ENCODE results near the gene PHF19.

The PHF19 gene

DNA sequence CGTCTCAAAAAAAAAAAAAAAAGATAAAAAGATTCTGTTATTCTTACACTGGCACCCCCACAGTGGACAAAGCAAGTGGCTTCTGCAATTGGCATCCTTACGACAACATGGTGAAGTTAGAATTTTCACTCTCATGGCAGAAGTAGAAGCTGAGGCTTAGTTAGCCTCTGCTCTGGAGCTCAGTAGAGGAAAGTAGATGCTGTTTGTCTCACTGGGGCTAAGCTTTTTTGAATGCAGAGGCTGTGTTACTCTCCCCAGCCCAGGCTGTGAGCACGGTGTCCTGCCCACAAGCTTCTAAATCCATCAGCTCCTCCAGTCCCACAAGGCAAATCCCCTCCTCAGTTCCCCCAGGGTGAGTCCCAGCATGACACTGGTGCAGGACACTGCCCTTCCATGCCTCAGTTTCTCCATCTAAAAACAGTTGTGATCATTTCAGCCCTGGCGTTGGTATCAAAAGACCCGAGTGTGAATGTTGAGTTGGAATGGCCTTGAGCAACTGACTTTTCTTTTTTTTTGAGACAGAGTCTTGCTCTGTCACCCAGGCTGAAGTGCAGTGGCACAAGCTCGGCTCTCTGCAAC, 22.6 kb upstream of the PHF19 start:
- DNase-seq (ENCODE audit: low spot score), result no peak
- TF ChIP-seq CTCF (conservative IDR thresholded peaks at IDR 0.05; ENCODE audit: low read depth), result no peak
- ChIA-PET POLR2A (ENCODE audit: low non-redundant PET) (interaction anchor here (0.7 kb wide), 1 partner anchor 1362 kb away, joined by 3 read pairs; no protein-coding TSS in a partner anchor), CTCF (no interaction called here)
- no peak overlapping the region for H3K27ac ChIP-seq

- no peak overlapping the region for H3K27ac ChIP-seq
- CTCF ChIA-PET, result no interaction called here
- TF ChIP-seq CTCF (conservative IDR thresholded peaks at IDR 0.05; ENCODE audit: low read depth), result no peak
- POLR2A ChIA-PET (ENCODE audit: low non-redundant PET), result no interaction called here
- DNase-seq (ENCODE audit: low spot score), result no peak
These were observed 21.4 kb upstream of the PHF19 start for GRCh38 chr9:120898396-120898795.

- TF ChIP-seq CTCF (conservative IDR thresholded peaks at IDR 0.05; ENCODE audit: low read depth), result no peak
- ChIA-PET CTCF (interaction anchor here (0.6 kb wide), 1 partner anchor 235 kb away, joined by 5 read pairs; no protein-coding TSS in a partner anchor), POLR2A (ENCODE audit: low non-redundant PET) (interaction anchor here (0.6 kb wide), 1 partner anchor 33 kb away, joined by 3 read pairs; no protein-coding TSS in a partner anchor)
- no peak for DNase-seq (ENCODE audit: low spot score)
- H3K27ac ChIP-seq, result no peak overlapping the region
These were observed 19.0 kb upstream of the PHF19 start for GRCh38 chr9:120895951-120896350.

GRCh38 chr9:120894321-120895148, 17.5 kb upstream of the PHF19 start:
- no peak overlapping the region for H3K27ac ChIP-seq
- TF ChIP-seq CTCF (conservative IDR thresholded peaks at IDR 0.05; ENCODE audit: low read depth), result no peak
- CTCF ChIA-PET, result interaction anchor here (0.6 kb wide), 1 partner anchor 16 kb away, joined by 3 read pairs; no protein-coding TSS in a partner anchor
- no peak for DNase-seq (ENCODE audit: low spot score)
- POLR2A ChIA-PET (ENCODE audit: low non-redundant PET), result no interaction called here

DNA sequence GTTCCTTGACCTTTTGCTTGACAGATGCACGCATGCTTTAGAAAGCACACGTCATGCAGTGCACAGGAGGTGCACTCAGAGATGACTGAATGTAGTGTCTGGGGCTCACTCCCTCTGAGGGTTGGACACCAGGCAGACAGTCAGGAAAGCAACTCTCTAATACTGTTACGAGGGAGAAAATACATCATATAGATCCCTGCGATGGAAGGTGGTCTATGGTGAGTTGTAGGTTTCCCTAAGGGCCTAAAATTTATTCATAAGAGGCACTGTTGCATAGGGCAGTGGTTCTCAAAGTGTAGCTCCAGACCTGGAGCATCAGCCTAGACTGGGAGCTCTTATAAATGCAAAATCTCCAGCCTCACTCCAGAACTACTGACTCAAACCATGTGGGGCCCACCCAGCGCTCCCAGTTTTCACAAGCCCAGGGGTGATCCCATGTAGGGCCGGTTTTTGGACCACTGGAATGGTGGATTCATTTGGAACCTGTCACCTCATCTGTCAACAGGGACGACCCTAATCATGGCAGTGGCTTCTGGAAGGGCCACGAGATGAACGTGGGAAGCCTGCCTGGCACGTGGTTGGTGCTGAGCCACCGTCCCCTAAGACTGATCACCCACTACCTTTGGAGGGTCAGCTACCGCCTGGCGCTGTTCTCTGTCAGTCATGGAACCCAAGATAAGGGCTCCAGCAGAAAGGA, 16.8 kb upstream of the PHF19 start:
- no peak overlapping the region for H3K27ac ChIP-seq
- ChIA-PET POLR2A (ENCODE audit: low non-redundant PET) (no interaction called here), CTCF (no interaction called here)
- no peak for DNase-seq (ENCODE audit: low spot score)
- TF ChIP-seq CTCF (conservative IDR thresholded peaks at IDR 0.05; ENCODE audit: low read depth), result no peak

Measured in RWPE1 (cell line).